ENCODE measurements around the gene CST7.

Gene CST7

GRCh38 chr20:24971376-24972101 is 22.5 kb downstream of the CST7 start:
- Histone ChIP-seq H3K27me3 (ENCODE audit: insufficient read depth, poor library complexity, severe bottlenecking) (no peaks in the 10 kb centered on the region), H3K27ac (ENCODE audit: poor library complexity, severe bottlenecking) (no peak overlapping the region), H3K4me1 (ENCODE audit: insufficient read depth, poor library complexity, severe bottlenecking) (no peaks in the 10 kb centered on the region), H3K4me3 (ENCODE audit: severe bottlenecking) (no peak overlapping the region), H3K9me3 (ENCODE audit: severe bottlenecking) (no peaks in the 10 kb centered on the region), H3K36me3 (ENCODE audit: low read depth) (peaks cover 48% of the 10 kb centered on the region)
- TF ChIP-seq CTCF (IDR thresholded peaks at IDR 0.05; ENCODE audit: poor library complexity, severe bottlenecking) = no peak
- DNase-seq (ENCODE audit: low spot score) = no peak
- ATAC-seq (ENCODE audit: low read depth) = no peak

GRCh38 chr20:24972341-24972740 is 23.3 kb downstream of the CST7 start:
- no peak overlapping the region for H3K4me3 ChIP-seq (ENCODE audit: severe bottlenecking)
- H3K4me1 ChIP-seq (ENCODE audit: insufficient read depth, poor library complexity, severe bottlenecking) = no peaks in the 10 kb centered on the region
- ATAC-seq (ENCODE audit: low read depth) (no peak), DNase-seq (ENCODE audit: low spot score) (no peak)
- H3K27me3 ChIP-seq (ENCODE audit: insufficient read depth, poor library complexity, severe bottlenecking) = no peaks in the 10 kb centered on the region
- no peaks in the 10 kb centered on the region for H3K9me3 ChIP-seq (ENCODE audit: severe bottlenecking)
- H3K27ac ChIP-seq (ENCODE audit: poor library complexity, severe bottlenecking) = no peak overlapping the region
- H3K36me3 ChIP-seq (ENCODE audit: low read depth) = peaks cover 52% of the 10 kb centered on the region
- no peak for TF ChIP-seq CTCF (IDR thresholded peaks at IDR 0.05; ENCODE audit: poor library complexity, severe bottlenecking)

- no peak for TF ChIP-seq CTCF (IDR thresholded peaks at IDR 0.05; ENCODE audit: poor library complexity, severe bottlenecking)
- ATAC-seq (ENCODE audit: low read depth) (no peak), DNase-seq (ENCODE audit: low spot score) (no peak)
- H3K27ac ChIP-seq (ENCODE audit: poor library complexity, severe bottlenecking) = no peak overlapping the region
- H3K27me3 ChIP-seq (ENCODE audit: insufficient read depth, poor library complexity, severe bottlenecking) = no peaks in the 10 kb centered on the region
- H3K4me3 ChIP-seq (ENCODE audit: severe bottlenecking) = no peak overlapping the region
- H3K4me1 ChIP-seq (ENCODE audit: insufficient read depth, poor library complexity, severe bottlenecking) = no peaks in the 10 kb centered on the region
- H3K9me3 ChIP-seq (ENCODE audit: severe bottlenecking) = no peaks in the 10 kb centered on the region
- H3K36me3 ChIP-seq (ENCODE audit: low read depth) = peaks cover 20% of the 10 kb centered on the region
These were observed 28.3 kb downstream of the CST7 start for GRCh38 chr20:24977336-24977735.

- DNase-seq (ENCODE audit: low spot score) (no peak), ATAC-seq (ENCODE audit: low read depth) (no peak)
- Histone ChIP-seq H3K9me3 (ENCODE audit: severe bottlenecking) (no peaks in the 10 kb centered on the region), H3K4me1 (ENCODE audit: insufficient read depth, poor library complexity, severe bottlenecking) (no peaks in the 10 kb centered on the region), H3K36me3 (ENCODE audit: low read depth) (peaks cover 21% of the 10 kb centered on the region), H3K4me3 (ENCODE audit: severe bottlenecking) (no peak overlapping the region), H3K27me3 (ENCODE audit: insufficient read depth, poor library complexity, severe bottlenecking) (no peaks in the 10 kb centered on the region), H3K27ac (ENCODE audit: poor library complexity, severe bottlenecking) (no peak overlapping the region)
- TF ChIP-seq CTCF (IDR thresholded peaks at IDR 0.05; ENCODE audit: poor library complexity, severe bottlenecking) = no peak
These were observed 28.7 kb downstream of the CST7 start for GRCh38 chr20:24977797-24978196.

GRCh38 chr20:24978513-24978912 is 29.4 kb downstream of the CST7 start:
- peaks cover 28% of the 10 kb centered on the region for H3K36me3 ChIP-seq (ENCODE audit: low read depth)
- ATAC-seq (ENCODE audit: low read depth) = no peak

More at GRCh38 chr20:24978513-24978912, 29.4 kb downstream of the CST7 start:
- Histone ChIP-seq H3K4me1 (ENCODE audit: insufficient read depth, poor library complexity, severe bottlenecking) (no peaks in the 10 kb centered on the region), H3K9me3 (ENCODE audit: severe bottlenecking) (no peaks in the 10 kb centered on the region), H3K27ac (ENCODE audit: poor library complexity, severe bottlenecking) (no peak overlapping the region), H3K27me3 (ENCODE audit: insufficient read depth, poor library complexity, severe bottlenecking) (no peaks in the 10 kb centered on the region), H3K4me3 (ENCODE audit: severe bottlenecking) (no peak overlapping the region)
- TF ChIP-seq CTCF (IDR thresholded peaks at IDR 0.05; ENCODE audit: poor library complexity, severe bottlenecking) = no peak
- DNase-seq (ENCODE audit: low spot score) = no peak
